HG03432 (cell line): ENCODE results near the gene AKAIN1.
A peak's percentile ranks its signal among the peaks of the same experiment; 100 is the strongest.

Experiments used
- ATAC-seq: cut with Tn5 transposase; IDR thresholded peaks from one replicate; pipeline ENCODE4 v1.9.1; 2021; ENCODE audit warnings: mild to moderate bottlenecking, moderate library complexity; ENCODE audit not compliant: unreplicated experiment

The AKAIN1 gene, protein sequence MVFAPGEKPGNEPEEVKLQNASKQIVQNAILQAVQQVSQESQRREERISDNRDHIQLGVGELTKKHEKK

DNA sequence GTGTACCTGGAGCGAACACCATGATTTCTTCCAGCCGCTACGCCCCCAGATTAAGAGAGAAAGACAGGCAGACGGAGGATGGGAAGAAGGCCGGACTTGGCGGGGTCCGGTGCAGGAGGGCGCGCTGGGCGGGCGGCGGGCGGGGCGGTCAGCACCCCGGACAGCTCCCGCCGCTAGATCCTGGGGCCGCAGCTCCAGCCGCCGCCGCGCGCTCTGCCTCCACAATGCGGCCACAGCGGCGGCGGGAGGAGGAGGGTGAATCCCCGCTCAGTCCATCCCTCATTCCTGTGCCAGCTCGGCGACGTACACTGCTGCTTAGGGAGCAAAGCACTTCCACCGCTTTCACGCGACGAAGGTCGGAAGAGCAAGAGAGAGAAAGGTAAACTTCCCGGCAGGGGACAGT is at the start of gene AKAIN1:
Gene AKAIN1, minus strand, starts transcription at position 226 of the 403 bp plus-strand sequence. Its CDS starts 204 bp downstream, at position 22.
- peak; percentile 61 for ATAC-seq

DNA sequence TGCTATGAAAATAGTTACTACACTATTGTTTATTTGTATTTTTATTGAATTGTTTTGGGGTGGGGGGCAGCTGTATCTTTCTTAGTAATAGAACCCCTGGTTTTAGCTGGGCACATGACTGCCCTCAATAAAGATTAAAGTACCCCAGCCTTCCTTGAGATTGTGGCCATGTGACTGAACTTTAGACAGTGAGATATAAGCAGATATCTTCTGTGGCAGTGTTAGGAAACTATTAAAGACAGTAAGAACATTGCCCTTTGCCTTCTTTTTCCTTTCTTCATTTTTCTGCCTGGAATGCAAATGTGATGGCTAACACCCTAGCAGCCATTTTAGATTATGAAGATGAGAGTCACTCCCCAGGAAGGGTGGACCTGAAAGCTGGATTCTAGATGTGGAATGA is 47.9 kb upstream of the AKAIN1 start:
- no peak for ATAC-seq

DNA sequence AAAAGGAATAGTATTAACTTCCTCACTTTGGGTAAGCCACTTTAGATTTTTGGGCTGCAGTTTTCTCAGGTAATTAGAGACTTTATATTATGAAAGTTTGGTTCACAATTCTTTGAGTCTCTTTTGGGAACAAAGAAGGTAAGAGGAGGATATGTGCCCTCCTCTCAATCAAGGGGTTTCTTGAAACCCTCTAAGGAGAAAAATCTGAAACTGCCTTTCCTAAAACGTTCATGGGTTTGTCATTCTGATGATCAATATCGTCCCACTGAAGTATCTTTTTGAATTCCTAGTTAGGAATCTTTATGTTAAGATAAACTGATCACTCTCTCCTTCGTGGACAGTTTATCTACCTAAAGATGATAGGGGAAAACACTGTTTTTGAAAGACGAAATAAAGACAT is 42.4 kb upstream of the AKAIN1 start:
- ATAC-seq, result no peak

DNA sequence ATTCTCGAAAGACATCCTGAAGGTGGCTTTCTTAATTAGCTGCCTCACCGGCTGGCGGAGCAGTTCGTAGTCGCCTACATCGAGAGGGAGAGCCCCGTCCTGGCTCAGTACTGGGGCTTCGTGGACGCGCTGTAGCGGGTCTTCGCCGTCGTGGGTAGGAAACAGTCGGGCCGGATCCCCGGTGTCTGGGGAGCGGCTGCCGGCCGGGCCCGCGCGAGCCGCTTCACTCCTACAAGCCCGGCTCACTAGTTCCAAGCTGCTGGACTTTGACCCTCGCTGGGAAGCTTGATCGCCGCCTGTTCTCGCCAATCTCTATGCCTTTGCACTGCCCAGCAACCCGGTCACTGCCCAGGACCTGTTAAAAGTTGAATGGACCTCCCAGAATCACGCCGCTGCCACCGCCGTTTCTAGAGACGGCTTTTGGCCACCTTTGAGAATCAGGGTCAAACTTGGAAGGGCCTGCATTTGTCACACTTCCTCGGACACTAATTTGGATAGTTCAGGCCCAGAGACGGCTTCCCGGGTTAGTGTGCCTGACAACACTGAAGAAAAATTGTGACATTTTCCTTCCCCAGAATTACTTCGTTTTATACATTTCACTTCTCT is 41.4 kb upstream of the AKAIN1 start:
- ATAC-seq, result peak; percentile 39

DNA sequence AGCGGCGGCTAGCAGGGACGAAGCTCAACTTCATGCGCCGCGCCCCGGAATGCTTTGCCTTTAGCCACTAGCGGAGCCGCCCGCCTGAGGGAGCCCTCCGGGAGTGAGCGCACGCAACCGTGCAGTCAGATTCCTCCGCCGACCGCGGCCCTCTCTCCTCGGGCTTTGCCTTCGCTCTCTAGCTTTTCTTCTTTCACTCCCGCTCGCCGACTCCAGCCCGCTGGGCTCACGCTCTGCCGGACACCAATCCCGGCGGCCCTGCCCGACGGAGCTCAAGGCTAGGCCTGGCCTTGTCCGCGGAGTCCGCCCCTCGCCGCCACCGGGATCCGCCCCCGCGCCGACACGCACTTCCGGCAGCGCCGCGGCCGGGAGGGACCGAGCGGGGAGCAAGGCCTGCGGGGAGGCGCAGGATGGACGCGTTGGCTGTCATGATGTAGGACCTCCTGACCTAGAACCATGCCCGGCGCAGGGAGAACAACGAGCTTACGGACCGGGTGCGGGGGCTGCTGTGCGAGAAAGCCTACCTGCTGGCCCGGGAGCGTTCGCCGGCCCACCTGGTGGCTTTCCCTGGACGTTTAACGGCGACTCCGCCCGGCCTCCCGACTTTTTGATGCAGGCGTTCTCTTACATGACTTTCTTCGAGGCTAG is 40.8 kb upstream of the AKAIN1 start:
- peak; percentile 96 for ATAC-seq

DNA sequence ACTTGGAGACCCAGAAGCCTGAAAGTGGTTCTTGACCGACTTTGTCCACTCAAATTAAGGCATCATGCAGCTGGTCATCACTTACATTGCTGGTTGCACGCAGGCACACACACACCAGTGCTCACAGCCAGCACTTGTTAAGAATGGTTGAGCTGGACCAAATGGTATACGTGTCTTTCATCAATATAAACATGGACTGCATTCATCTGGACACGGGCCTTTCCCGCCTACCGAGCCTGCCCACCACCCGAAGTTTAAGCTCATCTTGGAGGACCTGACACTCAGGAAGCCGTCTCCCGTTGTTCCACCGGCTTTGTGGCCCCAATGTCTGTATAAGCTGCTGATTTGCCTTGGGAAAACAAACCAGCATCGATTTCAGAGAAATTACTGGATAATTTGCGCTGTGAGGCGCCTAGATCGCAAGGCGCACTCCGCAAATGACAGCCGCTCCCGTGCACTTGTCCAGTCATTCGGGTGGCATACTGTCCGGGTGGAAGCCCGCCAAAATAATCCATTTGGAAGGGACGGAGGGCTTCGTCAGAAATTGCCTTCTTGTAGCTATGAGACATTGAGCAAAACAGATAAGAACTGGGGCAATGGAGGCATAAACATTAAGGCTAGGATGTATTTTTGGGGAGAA is 40.1 kb upstream of the AKAIN1 start:
- ATAC-seq, result peak; percentile 43

DNA sequence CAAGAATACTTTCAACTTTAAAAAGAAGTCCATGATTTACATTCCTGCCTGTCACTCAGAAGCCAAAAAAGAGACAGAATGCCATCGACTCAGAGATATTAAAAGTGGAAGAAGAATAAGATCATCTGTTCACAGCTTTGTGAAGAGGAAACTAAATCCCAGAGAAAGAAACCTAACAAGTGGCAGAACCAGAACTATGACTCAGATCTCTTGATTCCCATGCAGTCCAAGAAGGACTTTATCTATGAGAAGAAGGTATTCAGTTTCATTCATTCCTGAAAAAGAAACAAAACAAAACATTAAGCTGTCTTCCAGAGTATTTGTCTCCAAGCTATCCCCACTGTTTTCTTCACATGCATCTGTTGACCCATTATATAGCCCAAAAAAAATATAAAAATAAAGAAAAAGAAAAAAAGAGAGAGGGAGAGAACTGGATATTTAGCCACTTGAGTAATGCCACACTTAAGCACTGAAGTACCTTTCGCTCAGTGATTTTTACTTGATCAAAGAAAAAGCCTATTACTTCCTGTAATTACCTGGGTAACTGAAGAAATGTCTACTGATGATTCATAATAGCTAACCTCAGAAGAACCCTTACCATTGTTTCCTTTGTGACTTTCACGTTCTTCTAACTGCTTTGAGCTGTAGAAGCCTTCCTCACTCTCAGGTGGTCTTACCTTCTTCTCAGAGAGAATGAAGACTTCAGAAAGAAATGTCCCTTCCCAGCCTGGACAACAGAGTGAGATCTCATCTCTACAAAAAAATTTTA is 17.7 kb upstream of the AKAIN1 start:
- ATAC-seq, result no peak

DNA sequence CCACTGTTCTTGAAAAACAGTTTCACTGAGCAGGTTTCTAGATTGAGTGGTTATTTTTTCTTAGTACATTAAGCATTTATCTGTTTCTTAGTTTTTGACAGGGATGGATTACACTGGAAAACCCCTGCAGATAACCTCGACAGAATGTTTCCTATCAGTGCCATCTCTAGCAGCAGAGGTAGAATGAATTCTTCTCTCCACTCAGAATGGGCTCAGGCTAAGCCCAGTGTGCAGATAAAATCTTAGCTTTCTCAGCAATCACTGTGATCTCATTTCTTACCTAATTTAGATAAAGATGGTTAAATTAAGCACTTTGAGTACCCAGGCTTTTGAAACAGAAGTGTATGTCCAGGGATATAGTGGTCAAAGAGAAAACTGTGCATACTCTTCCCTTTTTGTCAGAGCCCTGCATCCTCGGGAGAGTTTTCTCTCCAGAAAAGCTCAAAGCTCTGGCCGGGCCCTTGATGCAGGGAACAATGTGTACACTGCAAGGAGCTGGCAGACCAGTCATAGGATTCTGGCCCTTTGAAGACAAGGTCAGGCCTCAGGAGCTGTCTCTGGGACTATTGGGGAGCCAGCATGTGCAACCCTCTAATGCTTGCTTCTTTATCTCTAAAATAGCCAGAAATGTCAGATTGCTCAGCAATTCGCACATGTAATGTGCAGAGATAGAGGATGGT is 10.6 kb upstream of the AKAIN1 start:
- no peak for ATAC-seq

DNA sequence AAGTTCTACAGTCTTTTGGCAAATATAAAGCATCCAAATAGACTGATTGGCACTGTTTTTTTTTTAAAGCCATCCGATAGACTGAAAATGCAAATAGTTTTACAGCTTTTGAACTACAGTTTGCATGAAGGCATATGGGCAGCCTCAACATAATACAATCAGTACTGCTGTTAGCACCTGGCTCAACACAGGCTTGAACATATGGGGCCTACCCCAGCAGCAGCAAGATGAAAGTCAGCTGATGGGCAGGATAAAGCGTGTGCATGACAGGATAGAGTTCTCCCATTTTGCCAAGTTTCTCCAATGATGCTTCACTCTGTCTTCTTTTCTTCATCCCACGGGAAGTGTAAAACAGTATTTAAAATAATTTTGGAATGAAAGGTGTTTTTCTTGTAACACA is 1.3 kb upstream of the AKAIN1 start:
- ATAC-seq, result no peak

DNA sequence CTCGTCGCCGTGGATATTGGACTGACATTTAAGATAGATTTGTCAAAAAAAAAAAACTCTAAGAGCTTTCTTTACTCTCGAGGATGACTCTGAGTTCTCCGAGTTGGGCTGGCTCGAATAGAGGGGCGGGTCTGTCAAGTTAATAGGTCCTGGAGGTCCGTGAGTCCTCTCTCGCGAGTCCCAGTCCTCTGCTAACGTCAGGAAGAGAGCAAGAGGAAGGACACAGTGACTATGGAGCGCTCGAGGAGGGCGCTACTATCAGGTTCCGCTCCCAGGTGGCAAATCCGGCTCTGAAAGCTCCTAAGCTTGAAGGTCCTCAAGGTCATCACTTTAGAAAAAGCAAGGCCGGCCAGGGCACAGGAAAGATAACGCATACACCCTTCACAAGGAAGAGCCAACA is 404 bp upstream of the AKAIN1 start:
- no peak for ATAC-seq

DNA sequence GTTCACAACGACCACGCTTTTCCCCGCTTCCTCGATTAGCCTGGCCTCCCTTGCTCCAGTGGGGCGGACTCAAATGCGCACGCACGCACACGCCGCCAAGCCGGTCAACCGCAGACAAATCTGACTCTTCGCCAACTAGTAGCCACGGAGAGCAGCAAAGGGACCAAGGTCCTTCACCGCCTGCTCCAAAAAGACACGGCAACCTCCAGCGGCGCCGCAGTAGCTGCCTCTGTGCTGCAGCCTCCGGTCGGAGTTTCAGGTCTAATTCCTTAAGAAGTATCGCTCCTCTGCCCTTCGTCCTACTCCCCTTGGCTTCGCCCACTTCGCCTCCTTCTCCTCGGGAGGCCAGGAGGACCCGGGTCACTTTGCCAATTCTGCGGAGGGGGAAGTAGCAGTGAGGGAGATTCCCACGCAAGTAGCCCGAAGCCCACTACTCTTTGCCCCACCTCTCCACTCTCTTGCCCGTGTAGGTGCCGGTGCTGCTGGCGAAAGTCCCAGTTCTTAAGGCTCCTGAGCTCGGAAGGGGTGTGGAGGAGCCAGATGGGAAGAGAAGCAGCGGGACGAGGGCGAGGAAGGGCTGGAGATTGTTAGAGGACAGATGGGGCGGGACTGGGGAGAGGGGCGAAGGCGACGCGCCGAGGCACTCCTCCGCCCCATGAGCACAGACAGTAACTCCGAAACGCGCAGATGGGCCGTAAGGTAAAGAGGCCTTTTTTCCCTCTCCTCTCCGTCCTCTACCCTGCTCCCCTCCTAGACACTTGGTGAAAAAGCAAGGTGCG is 615 bp downstream of the AKAIN1 start:
- ATAC-seq, result no peak

DNA sequence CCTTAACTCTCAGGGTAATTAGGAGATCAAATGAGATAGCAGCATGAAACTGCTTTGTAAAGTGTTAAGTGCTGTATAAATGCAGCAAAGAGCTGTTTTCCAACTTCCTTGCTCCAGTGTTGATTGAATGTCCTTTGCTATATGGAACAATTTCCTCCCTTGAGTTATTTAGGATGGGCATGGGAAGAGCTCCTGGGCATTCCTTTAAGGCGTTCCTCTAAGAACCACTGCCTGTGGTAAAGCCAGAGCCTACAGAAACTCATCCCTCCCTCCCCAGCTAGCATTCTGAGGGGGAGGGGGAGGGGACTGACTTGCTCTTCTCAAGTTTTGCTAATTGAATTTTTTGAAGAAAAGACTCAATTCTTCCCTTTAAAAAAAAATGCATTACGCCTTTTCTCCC is 1.4 kb downstream of the AKAIN1 start:
- ATAC-seq, result no peak

DNA sequence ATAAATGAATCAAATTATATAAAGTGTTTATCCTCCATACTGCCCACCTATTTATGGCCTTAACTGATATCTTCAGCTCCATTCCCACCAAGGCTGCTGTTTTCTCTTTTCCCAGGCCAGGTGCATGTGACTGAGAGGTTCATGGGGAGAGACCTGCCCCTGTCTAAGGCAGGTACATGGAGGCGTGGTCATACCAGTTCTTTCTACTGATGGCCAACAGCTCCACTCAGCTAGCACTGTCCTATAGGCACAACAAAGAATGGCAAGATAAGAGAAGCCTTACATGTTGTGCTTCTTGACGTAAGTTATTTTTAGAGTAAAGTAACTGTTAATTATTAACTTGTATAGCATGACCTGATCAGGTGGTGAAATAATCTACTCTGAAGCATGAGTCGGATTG is 16.8 kb downstream of the AKAIN1 start:
- ATAC-seq, result no peak

DNA sequence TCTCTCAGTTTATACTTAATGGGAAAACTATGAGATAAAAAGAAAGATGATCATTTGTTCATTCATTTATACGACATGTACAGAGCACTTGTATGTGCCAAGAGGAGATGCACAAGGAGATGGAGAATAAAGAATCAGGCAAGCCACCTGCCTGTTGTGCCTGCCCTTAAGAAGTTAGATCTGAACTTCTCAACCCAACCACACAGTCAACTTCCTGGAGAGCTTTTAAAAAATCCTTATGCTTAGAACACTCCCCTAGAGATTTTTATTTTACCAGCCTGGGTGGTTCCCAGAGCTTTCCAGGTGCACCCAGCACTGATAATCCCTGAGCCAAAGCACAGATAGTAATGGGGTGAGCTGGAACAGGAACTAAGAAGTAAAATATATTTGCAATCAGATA is 18.5 kb downstream of the AKAIN1 start:
- no peak for ATAC-seq

DNA sequence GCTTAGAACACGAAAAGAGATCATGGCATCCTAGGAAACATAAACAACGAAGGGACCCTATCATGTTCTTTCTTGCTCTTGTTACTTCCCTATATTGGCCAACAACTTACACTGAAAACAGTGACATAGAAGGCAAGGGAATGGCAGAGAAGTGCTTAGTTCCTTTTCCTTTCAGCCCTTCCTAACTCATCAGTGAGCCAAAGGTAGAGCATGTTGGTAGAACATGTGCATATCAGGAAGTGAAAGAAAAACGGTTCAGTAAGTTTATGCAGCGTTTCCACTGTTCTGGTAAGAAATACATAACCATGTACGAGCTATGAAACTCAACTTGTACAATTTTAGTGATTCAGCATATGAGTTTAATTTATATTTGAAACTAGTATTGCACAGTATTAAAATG is 21.7 kb downstream of the AKAIN1 start:
- ATAC-seq, result peak; percentile 78

DNA sequence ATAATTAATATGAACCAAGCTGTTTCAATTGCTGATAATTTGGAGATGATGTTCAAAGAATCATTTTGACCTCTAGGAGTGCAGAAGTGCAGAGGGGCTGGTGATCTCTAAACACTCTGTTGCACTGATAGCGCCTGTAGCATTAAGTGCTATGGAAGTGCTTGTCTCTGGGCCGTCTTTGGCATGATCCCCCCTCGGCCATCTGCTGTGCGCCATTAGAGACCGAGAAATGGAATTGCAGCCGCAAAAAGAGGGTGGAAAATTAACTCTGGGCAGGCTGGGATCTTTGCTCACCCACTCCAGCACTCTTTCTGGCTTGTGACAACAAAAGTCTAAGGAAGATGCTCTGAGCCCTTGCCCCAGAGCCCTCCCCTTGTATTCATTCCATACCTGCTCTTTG is 23.4 kb downstream of the AKAIN1 start:
- no peak for ATAC-seq

DNA sequence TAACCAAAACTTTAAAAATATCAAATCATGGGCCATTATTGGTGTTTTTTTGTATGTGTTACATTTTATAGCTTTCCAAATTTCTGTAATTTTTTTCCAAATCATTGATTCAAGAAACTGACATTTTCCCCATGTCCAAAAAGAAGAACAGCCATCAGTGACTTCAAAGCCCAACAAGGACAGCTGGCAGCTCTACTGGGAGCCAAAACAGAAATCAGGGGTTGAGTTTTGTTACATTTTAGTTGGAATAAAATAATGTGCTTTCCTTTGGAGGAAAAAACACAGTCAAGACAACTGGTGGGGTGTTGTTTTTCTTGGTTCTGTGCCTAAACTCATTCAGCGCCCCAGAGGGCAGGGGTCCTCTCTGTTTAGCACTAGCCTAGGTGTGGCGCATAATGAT is 23.8 kb downstream of the AKAIN1 start:
- no peak for ATAC-seq

DNA sequence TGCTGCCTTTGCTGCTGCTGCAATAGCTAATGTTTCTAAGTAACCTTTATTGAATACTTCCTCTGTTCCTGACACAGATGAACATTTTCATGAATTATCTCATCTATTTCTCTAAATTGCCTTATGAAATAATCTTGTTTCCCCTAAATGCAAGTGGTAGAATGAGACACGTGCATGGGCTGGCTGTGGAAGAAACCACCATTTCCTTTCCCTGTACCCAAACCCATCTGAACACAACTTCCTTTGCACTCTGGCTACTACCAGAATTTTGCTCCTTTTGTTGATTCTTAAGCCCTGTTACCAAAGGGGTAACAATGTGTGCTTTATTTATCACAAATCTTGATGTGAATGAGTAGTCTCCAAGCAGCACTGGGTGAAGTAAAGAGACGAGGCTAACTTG is 29.2 kb downstream of the AKAIN1 start:
- ATAC-seq, result no peak

DNA sequence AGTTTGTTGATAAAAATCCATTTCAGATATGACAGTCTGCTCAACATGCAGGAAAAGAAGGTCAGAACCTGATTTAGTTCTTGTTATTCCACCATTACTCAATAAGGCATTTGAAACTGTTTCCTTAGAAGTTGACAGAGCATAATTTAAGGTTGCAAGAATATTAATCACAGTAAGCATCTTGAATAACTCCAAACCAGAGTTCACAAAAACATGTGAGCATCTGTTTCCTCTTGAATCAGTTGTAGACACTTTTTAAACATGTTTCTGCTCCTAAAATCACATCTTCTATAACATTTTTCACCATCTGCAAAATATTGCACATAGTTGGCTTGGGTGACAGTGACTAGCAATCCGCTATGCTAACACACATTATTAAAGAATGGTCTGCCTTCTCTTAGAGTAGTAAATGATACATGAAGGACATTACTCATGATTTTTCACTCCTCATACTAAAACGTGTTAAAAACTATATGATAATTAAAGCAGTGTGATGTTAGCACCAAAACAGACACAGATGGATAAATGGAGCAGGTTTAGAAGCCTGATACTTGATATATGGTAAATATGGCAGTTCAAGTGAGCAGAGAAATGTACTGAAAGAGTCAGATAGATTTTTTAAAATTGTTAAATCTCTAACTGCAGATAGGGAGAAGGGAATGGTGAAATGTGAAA is 30.3 kb downstream of the AKAIN1 start:
- ATAC-seq, result no peak

DNA sequence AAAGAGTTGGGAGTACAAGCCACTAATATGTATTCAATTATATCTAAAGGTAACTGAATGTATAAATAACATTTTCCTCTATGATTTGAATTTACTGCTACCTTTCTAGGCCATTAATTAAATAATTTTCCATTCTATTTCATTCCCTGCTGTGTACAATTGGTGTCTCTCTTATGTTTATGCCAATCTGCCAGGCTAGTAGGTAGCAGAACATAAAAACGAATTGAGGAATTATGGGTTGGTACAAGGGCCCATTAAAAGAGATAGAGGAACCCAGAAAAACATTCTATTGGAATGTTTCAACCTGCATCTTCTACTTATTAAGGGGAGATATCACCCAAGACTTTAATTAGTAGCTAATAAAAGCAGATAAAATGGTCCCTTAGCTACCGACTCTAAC is 32.2 kb downstream of the AKAIN1 start:
- no peak for ATAC-seq
